Measurements from ENCODE around the gene ARHGAP45. TPM values are rescaled to one million over a fixed set of nuclear protein-coding genes. Genes with fewer than 3 reads are reported as not detected.

Gene ARHGAP45
- total RNA-seq, 1 donor from 2014 or later, result 312 TPM

- ChIA-PET CTCF (no interaction called here), POLR2A (interaction anchor here (0.9 to 10.8 kb wide), 2 partner anchors 16 to 56 kb away, joined by 3 to 184 read pairs; no protein-coding TSS in a partner anchor)
- H3K27ac Mint-ChIP-seq, result no peak overlapping the region
- no peak for TF ChIP-seq CTCF (IDR thresholded peaks at IDR 0.05)
- H3K27me3 Mint-ChIP-seq, result no peaks in the 10 kb centered on the region
- H3K36me3 Mint-ChIP-seq (ENCODE audit: low read depth), result peaks cover 36% of the 10 kb centered on the region
- H3K4me3 Mint-ChIP-seq, result no peak overlapping the region
- H3K4me1 Mint-ChIP-seq, result peaks cover 53% of the 10 kb centered on the region
- DNase-seq (no peak), ATAC-seq (ENCODE audit: low read depth) (no peak)
- intact Hi-C loops (cut with micrococcal nuclease), result no loop called here
- H3K9me3 Mint-ChIP-seq, result no peaks in the 10 kb centered on the region
Observed at GRCh38 chr19:1091544-1092175, 24.7 kb downstream of the ARHGAP45 start.

GRCh38 chr19:1093330-1093729 lies 26.4 kb downstream of the ARHGAP45 start:
- ATAC-seq (ENCODE audit: low read depth) (no peak), DNase-seq (no peak)
- no peaks in the 10 kb centered on the region for H3K27me3 Mint-ChIP-seq
- intact Hi-C loops (cut with micrococcal nuclease), result no loop called here
- peaks cover 27% of the 10 kb centered on the region for H3K36me3 Mint-ChIP-seq (ENCODE audit: low read depth)
- H3K9me3 Mint-ChIP-seq, result no peaks in the 10 kb centered on the region
- H3K4me3 Mint-ChIP-seq, result peak overlapping the region; percentile 90
- no peak for TF ChIP-seq CTCF (IDR thresholded peaks at IDR 0.05)
- ChIA-PET POLR2A (interaction anchor here (0.6 to 2.9 kb wide), 8 partner anchors 8 to 176 kb away, joined by 3 to 48 read pairs (median 4); partner anchors contain the start of gene CIRBP), CTCF (no interaction called here)
- peak overlapping the region; percentile 50 for H3K27ac Mint-ChIP-seq
- H3K4me1 Mint-ChIP-seq, result peaks cover 40% of the 10 kb centered on the region

GRCh38 chr19:1093811-1094553 lies 27.0 kb downstream of the ARHGAP45 start:
- CTCF ChIA-PET, result interaction anchor here (0.7 kb wide), 1 partner anchor 29 kb away, joined by 5 read pairs; no protein-coding TSS in a partner anchor
- DNase-seq (no peak), ATAC-seq (ENCODE audit: low read depth) (no peak)
- POLR2A ChIA-PET, result interaction anchor here (0.5 to 2.9 kb wide), 11 partner anchors 9 to 343 kb away, joined by 3 to 48 read pairs (median 3); partner anchors contain the start of genes ARHGAP45, CIRBP and RNU6-2
- H3K4me1 Mint-ChIP-seq, result peaks cover 38% of the 10 kb centered on the region
- intact Hi-C loops (cut with micrococcal nuclease), result loop anchor here (2.0 kb wide), 1 partner anchor 55 kb away; no protein-coding TSS in a partner anchor
- H3K4me3 Mint-ChIP-seq, result peak overlapping the region; percentile 90
- H3K27me3 Mint-ChIP-seq, result no peaks in the 10 kb centered on the region
- H3K27ac Mint-ChIP-seq, result peak overlapping the region; percentile 84
- TF ChIP-seq CTCF (IDR thresholded peaks at IDR 0.05), result no peak
- H3K36me3 Mint-ChIP-seq (ENCODE audit: low read depth), result peaks cover 23% of the 10 kb centered on the region
- no peaks in the 10 kb centered on the region for H3K9me3 Mint-ChIP-seq

GRCh38 chr19:1094655-1094977 lies 27.6 kb downstream of the ARHGAP45 start:
- ATAC-seq (ENCODE audit: low read depth), result no peak
- H3K4me1 Mint-ChIP-seq, result peaks cover 40% of the 10 kb centered on the region
- no peaks in the 10 kb centered on the region for H3K9me3 Mint-ChIP-seq
- H3K36me3 Mint-ChIP-seq (ENCODE audit: low read depth), result peaks cover 21% of the 10 kb centered on the region
- intact Hi-C loops (cut with micrococcal nuclease), result loop anchor here (2.0 kb wide), 1 partner anchor 56 kb away; no protein-coding TSS in a partner anchor
- peak overlapping the region; percentile 90 for H3K4me3 Mint-ChIP-seq
- no peak for DNase-seq
- CTCF ChIA-PET, result interaction anchor here (0.7 kb wide), 1 partner anchor 30 kb away, joined by 5 read pairs; no protein-coding TSS in a partner anchor
- POLR2A ChIA-PET, result interaction anchor here (0.5 to 2.9 kb wide), 10 partner anchors 10 to 343 kb away, joined by 3 to 48 read pairs (median 6); partner anchors contain the start of genes ABCA7, ARHGAP45, CIRBP and RNU6-2
- peak overlapping the region; percentile 84 for H3K27ac Mint-ChIP-seq
- TF ChIP-seq CTCF (IDR thresholded peaks at IDR 0.05), result no peak
- H3K27me3 Mint-ChIP-seq, result no peaks in the 10 kb centered on the region

Measured in activated B cell treated with CpG ODN at 0.5 μM for 24 hours (primary cell).